Measurements from ENCODE around the gene DBH.

DNA sequence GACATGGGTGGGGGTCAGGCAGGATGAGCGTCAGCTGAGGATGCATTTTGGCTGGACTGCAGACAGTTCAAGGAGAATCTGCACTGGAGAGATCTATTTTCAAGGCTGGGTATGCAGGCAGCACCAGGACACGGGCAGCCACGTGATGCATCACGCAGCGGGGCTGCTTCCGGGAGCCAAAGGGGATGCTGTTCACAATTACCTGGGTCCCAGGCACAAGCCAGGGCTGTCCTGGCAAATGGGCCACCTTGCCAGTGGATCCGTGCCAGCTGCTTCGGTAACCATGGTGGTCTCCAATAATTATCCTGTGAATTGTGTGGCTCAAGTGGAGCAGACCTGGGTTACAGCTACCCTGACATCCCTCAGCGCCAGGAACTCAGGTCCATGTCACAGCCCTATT is 17.5 kb downstream of the DBH start:
- TF ChIP-seq YY1 (IDR thresholded peaks at IDR 0.05; ENCODE audit: insufficient read depth, insufficient read length) (no peak), ZNF274 (IDR thresholded peaks at IDR 0.05; ENCODE audit: low read depth, low read length) (no peak)

All from NT2/D1 (cell line).